Left ventricle myocardium inferior (tissue), 1 donor: Measurements from ENCODE around the gene SYTL5. TPM values are rescaled to one million over a fixed set of nuclear protein-coding genes. Genes with fewer than 3 reads are reported as not detected.

Experiments
- DNase-seq: peaks from one replicate; pipeline ENCODE4 v3.0.0-alpha.2; 2020
- H3K27ac ChIP-seq: fragments of 200-600 bp; replicated peaks from 2 replicates; pipeline ENCODE4 v1.8.0; 2021
- H3K27me3 ChIP-seq: fragments of 200-600 bp; 2 replicates; pipeline ENCODE4 v1.8.0; 2021; ENCODE audit warnings: low read depth
- H3K36me3 ChIP-seq: fragments of 200-600 bp; 2 replicates; pipeline ENCODE4 v1.8.0; 2021
- H3K4me1 ChIP-seq: fragments of 200-600 bp; 2 replicates; pipeline ENCODE4 v1.8.0; 2021
- H3K4me3 ChIP-seq: fragments of 200-600 bp; 2 replicates; pipeline ENCODE4 v1.8.0; 2021; ENCODE audit warnings: mild to moderate bottlenecking, moderate library complexity
- H3K9me3 ChIP-seq: fragments of 200-600 bp; replicated peaks from 2 replicates; pipeline ENCODE4 v1.8.0; 2021
- intact Hi-C: fragments of 100-400 bp; cut with micrococcal nuclease; formaldehyde crosslinking; loops from one replicate; pipeline ENCODE4 v1.11.0; 2022
- total RNA-seq: library from RNA; stranded (reverse); fragmentation: NEBNext Ultra II Directional; extraction: Animal tissue kit (Norgen Biotek cat#: 25700); gene quantifications from one replicate; pipeline ENCODE4 v1.2.1, GENCODE V29; 2021
- TF ChIP-seq, protein P1 (sequence below): fragments of 200-600 bp; IDR thresholded peaks from 2 replicates; pipeline ENCODE4 v1.8.0; 2021; ENCODE audit warnings: antibody characterized with exemption, mild to moderate bottlenecking, borderline replicate concordance
- donor health status: DM: no; HTN: yes; CAD: no; lungs with severe emphysema.

Gene SYTL5
- total RNA-seq, 1 donor from 2014 or later: 0.41 TPM

GRCh38 chrX:38117485-38117884 is 111.1 kb downstream of the SYTL5 start:
- TF ChIP-seq, protein P1, sequence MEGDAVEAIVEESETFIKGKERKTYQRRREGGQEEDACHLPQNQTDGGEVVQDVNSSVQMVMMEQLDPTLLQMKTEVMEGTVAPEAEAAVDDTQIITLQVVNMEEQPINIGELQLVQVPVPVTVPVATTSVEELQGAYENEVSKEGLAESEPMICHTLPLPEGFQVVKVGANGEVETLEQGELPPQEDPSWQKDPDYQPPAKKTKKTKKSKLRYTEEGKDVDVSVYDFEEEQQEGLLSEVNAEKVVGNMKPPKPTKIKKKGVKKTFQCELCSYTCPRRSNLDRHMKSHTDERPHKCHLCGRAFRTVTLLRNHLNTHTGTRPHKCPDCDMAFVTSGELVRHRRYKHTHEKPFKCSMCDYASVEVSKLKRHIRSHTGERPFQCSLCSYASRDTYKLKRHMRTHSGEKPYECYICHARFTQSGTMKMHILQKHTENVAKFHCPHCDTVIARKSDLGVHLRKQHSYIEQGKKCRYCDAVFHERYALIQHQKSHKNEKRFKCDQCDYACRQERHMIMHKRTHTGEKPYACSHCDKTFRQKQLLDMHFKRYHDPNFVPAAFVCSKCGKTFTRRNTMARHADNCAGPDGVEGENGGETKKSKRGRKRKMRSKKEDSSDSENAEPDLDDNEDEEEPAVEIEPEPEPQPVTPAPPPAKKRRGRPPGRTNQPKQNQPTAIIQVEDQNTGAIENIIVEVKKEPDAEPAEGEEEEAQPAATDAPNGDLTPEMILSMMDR: no peak
- Histone ChIP-seq H3K27me3 (no peaks in the 10 kb centered on the region), H3K4me1 (no peaks in the 10 kb centered on the region), H3K4me3 (no peak overlapping the region), H3K9me3 (no peaks in the 10 kb centered on the region), H3K36me3 (no peaks in the 10 kb centered on the region), H3K27ac (no peak overlapping the region)
- intact Hi-C loops: no loop called here
- no peak for DNase-seq

DNA sequence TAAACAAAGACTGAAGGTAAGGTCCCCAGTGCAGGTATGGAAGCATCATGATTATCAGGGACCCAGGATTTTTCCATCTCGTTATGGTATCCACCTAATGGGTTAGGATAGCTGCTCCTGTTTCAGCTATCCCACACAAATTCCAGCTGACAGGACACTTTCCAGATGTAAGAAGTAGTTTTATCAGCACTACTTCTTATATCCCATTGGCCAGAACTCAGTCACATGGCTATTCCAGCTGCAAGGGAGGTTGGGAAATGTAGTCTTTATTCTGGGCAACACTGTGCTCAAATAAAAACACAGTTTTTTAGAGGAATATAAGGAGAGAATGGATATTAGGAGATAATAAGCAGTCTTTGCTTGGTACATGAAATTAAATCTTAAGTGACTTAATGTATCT is 117.6 kb downstream of the SYTL5 start:
- no peak for DNase-seq
- H3K4me1 ChIP-seq: no peaks in the 10 kb centered on the region
- no peak overlapping the region for H3K27ac ChIP-seq
- no peaks in the 10 kb centered on the region for H3K27me3 ChIP-seq
- TF ChIP-seq, protein P1: no peak
- no peak overlapping the region for H3K4me3 ChIP-seq
- no peaks in the 10 kb centered on the region for H3K9me3 ChIP-seq
- intact Hi-C loops: no loop called here
- H3K36me3 ChIP-seq: no peaks in the 10 kb centered on the region

DNA sequence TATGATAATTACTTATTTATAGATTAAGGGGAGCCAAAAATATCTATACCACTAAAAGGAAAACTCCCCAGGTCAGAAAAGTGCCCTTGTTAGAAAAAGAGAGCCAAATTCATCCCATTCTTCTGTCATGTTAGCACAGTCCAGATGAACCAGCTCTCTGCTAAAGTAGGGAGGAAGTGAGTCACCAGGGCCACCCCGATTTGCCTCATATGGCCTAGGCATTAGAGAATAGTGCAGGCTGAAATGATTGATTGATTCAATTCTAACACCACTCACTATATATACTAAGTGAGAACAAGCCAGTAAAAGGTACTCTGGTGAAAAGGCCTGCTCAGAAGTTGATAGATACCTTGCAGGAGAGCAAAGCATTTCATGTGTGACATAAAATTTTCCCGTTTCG is 119.8 kb downstream of the SYTL5 start:
- intact Hi-C loops: no loop called here
- TF ChIP-seq, protein P1: no peak
- no peak overlapping the region for H3K27ac ChIP-seq

DNA sequence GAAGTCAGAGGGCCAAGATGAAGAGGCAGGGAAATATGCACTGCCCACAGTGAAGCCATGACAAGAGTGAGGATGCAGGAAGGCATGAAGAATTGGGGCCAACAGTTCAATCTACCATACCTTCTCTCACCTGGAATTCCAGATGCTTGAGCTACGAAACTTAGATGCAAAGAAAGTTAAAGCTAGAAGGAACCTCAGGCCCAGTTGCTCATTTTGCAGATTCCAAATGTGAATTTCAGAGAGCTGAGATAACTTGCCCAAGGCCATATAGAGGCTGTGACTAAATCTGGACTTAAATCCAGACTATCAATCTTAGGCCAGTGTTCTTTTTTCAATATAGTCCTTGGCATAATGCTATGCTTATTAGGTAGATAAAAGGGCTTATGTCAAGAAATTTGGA is 121.6 kb downstream of the SYTL5 start:
- H3K27ac ChIP-seq: no peak overlapping the region
- TF ChIP-seq, protein P1: no peak
- intact Hi-C loops: no loop called here
- no peak for DNase-seq
- no peaks in the 10 kb centered on the region for H3K9me3 ChIP-seq
- H3K4me1 ChIP-seq: no peaks in the 10 kb centered on the region
- no peak overlapping the region for H3K4me3 ChIP-seq
- H3K27me3 ChIP-seq: no peaks in the 10 kb centered on the region
- H3K36me3 ChIP-seq: no peaks in the 10 kb centered on the region

More for the DNA sequence above, 119.8 kb downstream of the SYTL5 start:
- Histone ChIP-seq H3K27me3 (no peaks in the 10 kb centered on the region), H3K4me3 (no peak overlapping the region), H3K9me3 (no peaks in the 10 kb centered on the region), H3K36me3 (no peaks in the 10 kb centered on the region), H3K4me1 (no peaks in the 10 kb centered on the region)
- no peak for DNase-seq

GRCh38 chrX:38129366-38129765 is 123.0 kb downstream of the SYTL5 start:
- no peaks in the 10 kb centered on the region for H3K27me3 ChIP-seq
- no peaks in the 10 kb centered on the region for H3K9me3 ChIP-seq
- intact Hi-C loops: no loop called here
- no peak overlapping the region for H3K4me3 ChIP-seq
- no peaks in the 10 kb centered on the region for H3K4me1 ChIP-seq
- TF ChIP-seq, protein P1: no peak
- no peak for DNase-seq
- H3K27ac ChIP-seq: no peak overlapping the region
- H3K36me3 ChIP-seq: no peaks in the 10 kb centered on the region
